Ishikawa (cell line): Measurements from ENCODE around the gene NUP50.

Experiments used
- CREB1 ChIP-seq: IDR thresholded peaks from 2 replicates; pipeline ENCODE4 v1.6.1; 2012; ENCODE audit warnings: low read depth
- TF ChIP-seq, protein P1 (sequence below): IDR thresholded peaks from 2 replicates; pipeline ENCODE4 v1.6.1; 2012

DNA sequence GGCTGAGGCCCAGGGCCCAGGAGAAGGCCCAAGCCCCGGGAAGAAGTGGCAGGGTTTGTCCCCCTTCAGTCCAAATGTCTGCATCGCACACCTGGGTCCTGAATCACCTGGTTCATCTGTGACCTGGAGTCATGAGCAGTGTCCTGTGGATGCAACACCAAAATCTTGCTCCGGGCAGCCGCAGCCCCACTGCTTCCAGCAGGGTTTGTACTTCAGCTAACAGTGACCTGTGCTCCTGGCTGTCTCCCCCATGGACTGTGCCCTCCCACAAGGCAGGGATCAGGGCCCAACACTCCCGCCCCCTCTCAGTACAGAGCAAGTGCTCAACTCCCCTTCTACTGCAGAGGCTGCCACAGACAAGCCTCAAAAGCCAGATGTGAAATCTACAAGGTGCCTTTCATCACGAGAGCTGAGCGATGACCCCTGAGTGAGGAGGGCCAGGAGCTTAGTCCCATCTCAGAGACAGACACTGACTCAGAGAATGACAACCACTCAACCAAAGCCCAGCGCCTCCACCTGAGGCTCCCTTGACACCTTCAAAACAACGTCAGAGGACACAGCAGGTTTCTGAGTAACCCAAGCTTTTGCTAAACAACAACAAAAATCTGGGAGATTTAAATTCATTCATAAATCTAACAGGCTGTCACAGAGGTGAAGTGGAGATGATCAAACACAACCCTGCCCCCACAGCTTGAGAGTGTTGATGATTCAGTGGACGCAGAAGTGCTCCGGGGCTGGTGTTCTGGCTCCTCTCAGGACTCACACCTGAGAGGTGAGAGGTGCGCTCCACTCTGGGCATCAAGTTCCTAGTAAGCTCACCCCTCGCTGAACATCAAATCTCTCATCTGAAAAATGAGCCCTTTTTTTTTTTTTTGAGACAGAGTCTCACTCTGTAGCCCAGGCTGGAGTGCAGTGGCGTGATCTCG lies 73.6 kb downstream of the NUP50 start:
- TF ChIP-seq, protein P1, sequence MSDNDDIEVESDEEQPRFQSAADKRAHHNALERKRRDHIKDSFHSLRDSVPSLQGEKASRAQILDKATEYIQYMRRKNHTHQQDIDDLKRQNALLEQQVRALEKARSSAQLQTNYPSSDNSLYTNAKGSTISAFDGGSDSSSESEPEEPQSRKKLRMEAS = no peak
- TF ChIP-seq CREB1 = no peak
